ENCODE results near the gene FAF2.
"Not testable (repeated sequence)": the region's sequence is repeated elsewhere in the genome, so short reads cannot be mapped to it uniquely, and the experiment has no call there.

FAF2 gene

GRCh38 chr5:176418251-176418650, 29.9 kb upstream of the FAF2 start:
- no peak for DNase-seq

- DNase-seq = no peak
Observed at GRCh38 chr5:176420086-176420485, 28.1 kb upstream of the FAF2 start.

- DNase-seq = no peak
Observed at GRCh38 chr5:176420972-176421544, 27.1 kb upstream of the FAF2 start.

DNA sequence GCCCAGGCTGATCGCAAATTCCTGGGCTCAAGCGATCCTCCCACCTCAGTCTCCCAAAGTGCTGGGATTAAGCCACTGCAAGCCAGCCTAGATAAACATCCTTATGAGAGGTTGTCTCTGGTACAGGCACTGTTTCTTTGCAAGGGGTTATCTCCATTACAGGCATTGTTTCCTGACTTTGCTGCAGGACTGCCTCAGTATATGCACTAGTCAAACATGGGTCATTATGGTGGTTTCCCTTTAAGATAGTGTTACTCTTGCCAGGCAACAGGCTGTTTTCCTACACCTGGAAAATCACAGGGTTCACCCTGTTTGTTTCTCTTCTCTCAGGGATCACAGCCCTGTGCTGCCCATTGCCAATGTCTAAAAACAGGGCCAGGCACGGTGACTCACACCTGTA, 24.0 kb upstream of the FAF2 start:
- no peak for DNase-seq

DNA sequence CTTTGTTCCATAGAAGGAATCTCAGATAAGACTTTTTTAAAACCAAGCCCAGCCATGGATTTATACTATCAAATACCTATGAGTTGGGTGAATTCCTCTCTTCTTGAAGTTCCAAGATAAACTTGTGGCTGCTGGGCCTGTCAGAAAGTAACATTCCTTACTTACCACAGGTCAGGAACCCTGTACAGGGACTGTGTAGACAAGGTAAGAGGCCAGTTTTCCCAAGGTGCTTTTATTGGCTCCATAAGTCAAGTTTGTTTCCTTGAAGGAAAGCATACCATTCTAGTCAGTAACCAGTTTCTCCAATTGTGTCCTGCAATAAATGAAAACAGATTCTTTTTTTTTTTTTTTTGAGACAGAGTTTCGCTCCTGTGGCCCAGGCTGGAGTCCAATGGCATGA, 23.0 kb upstream of the FAF2 start:
- no peak for DNase-seq

DNA sequence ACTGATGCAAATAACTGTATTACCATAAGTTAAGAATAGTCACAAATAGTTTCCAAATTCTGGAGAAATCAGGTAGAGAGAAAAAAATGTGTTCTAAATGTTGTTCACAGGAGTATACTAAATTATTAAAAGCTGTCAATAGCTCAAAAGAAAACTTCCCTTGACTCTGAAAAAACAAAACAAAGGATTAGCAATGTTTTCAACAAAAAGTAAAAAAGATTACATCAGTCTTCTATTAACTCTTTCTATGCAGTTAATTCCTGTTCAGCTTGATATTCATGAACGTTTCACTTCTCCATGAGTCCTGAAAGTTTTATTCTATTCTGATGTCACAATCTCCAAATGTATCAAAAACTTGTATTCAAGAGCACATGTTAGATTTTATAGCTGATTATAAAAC, 22.4 kb upstream of the FAF2 start:
- DNase-seq = no peak

DNA sequence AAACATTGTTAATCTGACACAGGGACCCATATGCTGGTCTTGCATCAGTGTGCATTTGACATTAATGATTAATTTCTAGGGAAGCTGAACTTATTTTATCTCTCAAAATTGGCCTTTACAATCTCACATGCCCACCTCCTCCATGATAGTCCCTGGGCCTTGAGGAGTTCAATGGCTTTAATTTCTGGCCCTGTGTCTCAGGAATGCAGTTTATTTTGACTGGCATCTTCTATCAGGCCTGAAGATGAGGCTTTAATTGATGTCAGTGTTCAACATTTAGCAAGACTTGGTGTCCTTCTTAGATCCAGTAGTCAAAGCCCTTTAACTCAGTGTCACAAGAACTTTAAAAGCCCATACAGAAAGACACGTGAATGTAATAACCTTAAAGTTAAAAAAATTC, 21.3 kb upstream of the FAF2 start:
- DNase-seq = no peak

- no peak for DNase-seq
Observed at GRCh38 chr5:176427971-176428370, 20.2 kb upstream of the FAF2 start.

DNA sequence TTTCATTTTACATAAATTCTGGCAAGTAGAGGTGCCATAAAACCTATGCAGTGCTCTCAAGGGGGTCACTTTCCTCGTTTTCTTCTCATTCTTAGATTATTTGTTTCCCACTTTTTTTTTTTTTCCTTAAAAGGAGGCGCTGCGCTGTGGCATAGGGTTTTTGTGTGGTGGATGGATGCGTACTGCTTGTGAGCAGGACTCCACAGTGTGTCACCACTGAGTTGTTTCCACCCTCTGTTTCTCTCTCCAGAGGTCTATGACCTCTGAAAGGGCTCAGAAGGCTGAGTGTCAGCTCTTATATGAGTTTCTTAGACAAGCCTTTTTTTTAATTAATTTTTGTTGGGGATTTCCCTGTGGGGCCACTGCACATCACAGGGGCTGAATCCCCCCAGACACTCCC, 18.2 kb upstream of the FAF2 start:
- no peak for DNase-seq

GRCh38 chr5:176432707-176433106, 15.5 kb upstream of the FAF2 start:
- DNase-seq = no peak

GRCh38 chr5:176436656-176437055, 11.5 kb upstream of the FAF2 start:
- no peak for DNase-seq

GRCh38 chr5:176438959-176439757, 9.0 kb upstream of the FAF2 start:
- no peak for DNase-seq

- DNase-seq = no peak
Observed at GRCh38 chr5:176440927-176441706, 7.1 kb upstream of the FAF2 start.

GRCh38 chr5:176441921-176442323, 6.3 kb upstream of the FAF2 start:
- DNase-seq = no peak

- DNase-seq = not testable (repeated sequence)
Observed at GRCh38 chr5:176442911-176443310, 5.3 kb upstream of the FAF2 start.

DNA sequence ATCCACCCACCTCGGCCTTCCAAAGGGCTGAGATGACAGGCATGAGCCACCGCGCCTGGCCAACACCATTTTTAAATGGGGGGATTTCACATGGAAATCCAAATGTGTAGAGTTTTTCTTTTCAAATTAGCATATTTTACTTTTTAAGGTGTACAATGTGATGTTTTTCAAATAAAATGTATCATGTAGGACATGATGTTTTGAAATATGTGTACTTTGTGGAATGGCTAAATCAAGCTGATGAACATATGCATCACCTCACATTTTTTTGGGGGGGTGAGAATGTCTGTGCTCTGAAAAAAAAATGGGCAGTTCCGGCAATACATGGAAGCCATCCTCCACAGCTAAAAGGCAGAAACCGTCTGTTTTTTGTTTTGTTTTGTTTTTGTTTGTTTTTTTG, 3.4 kb upstream of the FAF2 start:
- DNase-seq = no peak

GRCh38 chr5:176446028-176446665, 2.0 kb upstream of the FAF2 start:
- DNase-seq = no peak

DNA sequence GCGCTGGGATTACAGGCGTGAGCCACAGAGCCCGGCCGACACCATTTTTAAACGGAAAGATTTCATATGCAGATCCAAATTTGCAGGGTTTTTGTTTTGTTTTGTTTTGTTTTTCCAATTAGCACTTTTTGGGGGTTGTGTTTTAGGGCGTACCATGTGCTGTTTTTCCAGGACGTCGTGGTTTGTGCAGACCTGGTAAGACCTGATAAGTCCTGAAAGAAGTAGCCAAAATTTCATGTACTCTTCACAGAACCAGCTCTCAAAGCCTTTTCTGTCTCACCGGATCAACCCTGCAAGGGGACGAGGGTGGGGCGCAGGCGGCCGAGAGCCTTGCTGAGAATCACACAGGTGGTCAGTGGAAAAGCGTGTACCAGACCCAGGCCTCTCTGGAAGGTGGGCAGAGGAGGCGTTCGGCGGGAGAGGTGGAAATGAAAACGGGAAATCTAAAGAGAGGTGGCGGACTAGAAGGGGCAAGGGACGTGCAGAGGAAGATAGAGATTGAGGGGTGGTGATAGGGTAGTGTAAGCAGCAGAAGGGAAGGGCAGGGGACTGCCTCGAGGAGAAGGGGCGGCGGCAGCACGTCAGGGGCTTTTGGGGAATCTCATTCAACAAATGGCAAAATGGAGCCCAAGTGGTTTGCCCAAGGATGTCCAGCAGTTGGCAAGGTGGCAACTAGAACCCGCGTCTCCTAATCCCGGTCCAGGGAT, 1.1 kb upstream of the FAF2 start:
- DNase-seq = no peak

DNA sequence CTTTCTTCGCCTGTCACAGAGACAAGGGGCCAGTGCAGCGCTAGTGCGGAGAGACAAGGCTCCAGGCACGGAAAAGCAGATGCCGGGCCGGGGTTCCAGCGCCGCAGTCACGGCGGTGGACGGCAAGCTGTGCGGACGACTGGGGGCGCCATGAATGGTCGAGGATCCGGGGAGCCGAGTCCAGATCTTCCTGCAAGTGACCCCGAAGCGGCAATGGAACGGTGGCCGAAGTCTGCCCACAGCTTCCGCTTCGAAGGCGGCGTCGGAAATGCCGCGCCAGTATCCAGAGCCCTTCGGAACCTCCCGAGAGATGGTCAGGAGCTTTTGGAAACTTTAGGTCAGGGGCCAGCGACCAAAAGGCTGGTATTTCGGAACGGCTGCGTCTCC, 601 bp upstream of the FAF2 start:
- peak; percentile 14 for DNase-seq

DNA sequence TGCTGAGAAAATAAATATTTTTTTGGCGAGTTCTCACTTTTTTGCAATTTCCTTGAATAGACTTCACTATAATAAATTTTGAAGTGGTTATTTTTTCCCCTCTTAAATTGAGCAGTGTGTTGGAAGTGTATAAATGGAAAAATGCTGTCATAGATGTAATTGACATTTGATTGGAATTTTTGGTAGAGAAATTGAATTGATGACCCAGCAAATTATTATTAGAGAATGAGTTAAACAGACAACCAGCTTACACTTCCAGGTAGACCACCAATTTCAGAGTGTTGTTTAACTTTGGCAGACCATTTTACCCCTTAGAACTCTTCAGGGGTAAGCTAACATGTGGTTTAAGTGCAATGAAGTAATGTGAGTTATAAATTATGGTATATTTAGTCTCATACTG, 1.9 kb downstream of the FAF2 start:
- DNase-seq = no peak

DNA sequence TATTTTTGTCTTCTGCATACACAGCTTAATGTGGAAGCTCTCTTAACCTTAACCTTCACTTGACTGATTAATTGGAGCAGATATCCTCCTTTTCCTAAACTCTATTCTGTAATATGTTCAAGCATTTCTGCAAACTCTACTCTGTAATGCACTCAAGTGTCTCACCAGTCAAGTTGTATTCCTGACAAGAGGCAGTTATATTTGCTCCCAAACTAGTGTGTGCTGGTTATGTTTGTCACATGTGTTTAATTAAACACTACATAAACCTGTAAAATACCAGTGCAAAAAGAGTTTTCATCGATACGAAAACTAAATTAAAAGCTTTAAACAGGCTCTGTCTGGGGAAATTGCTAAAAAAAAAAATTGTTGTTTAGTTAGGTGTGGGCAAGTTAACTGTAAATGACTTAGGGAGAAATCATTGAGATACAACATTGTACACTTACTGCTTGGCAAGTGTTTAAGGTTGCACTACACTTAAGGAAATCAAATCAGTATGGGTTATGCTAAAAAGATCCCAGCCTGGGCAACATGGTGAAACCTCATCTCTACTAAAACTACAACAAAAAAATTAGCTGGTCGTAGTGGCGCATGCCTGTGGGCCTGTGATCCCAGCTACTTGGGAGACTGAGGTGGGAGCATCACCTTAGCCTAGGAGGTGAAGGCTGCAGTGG, 6.7 kb downstream of the FAF2 start:
- DNase-seq = no peak

DNA sequence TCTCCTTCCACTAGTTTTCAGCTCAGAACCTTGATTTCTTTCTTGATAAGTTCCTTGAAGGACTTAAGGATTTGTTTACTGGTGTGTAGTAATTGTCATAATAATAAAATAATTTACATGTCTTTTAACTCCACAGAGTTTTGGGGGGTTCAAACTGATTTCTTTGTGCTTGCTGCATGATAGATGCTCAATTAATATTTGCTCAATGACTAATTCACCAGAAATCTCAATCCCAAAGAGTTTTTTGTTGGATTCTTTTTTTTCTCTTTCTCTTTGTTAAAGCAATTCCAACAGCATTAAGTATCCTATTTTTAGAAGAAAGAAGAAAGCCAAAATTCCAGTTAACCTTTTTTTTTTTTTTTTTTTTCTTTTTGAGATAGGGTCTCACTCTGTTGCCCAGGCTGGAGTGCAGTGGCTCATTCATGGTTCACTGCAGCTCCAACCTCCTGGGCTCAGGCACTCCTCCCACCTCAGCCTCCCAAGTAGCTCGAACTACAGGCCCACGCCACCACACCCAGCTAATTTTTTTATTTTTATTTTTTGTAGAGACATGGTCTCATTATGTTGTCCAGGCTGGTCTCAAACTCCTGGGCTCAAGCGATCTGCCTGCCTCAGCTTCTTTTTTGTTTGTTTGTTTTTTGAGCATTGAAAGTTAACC, 10.8 kb downstream of the FAF2 start:
- no peak for DNase-seq
